HG03460 (cell line): ENCODE measurements around the gene MRTFA.
"Not testable (repeated sequence)": the region's sequence is repeated elsewhere in the genome, so short reads cannot be mapped to it uniquely, and the experiment has no call there.

Experiments used
- ATAC-seq: cut with Tn5 transposase; IDR thresholded peaks from one replicate; pipeline ENCODE4 v1.9.1; 2021; ENCODE audit not compliant: unreplicated experiment

Gene MRTFA

DNA sequence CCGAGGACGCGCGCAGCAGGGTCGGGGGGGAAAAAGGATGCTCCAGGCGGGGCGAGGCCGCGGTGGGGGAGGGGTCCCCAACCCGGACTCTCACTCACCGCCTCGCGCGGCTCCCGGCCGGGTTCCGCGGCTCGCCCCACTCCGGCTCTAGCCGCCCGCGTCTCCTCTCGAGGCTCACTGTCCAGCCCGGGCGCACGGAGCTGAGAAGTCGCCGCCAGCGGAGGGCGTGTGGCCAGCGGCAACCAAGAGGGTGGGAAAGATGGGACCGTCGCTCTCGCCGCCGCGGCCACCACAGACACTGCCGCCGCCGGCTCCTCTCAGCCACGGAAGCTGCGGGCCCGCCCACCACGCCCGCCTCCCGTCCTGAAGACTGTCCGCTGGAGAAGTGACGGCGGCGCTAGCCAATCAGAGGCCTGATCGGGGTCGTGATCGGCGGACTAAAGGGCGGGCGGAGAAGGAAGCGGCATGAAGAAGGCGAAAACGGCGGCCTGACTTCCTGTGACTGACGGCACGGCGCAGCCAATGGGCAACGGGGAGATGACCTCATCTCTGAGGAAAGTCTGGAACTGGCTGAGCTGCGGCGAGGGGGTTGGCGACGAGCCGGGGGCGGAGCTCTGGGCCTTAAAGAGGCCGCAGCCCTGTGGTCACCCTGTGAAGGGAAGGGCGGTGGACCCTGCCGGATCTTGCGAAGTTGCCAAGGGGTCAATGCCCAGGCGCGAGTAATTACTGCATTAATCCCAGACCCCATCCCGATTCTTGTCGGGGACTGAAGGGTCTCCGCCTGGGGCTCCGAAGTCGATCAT is at the start of gene MRTFA:
TSS of gene MRTFA (minus strand) at position 340 of the 803 bp plus-strand sequence.
- ATAC-seq, result peak; percentile 90

GRCh38 chr22:40685406-40685805 is 48.9 kb upstream of the MRTFA start:
- ATAC-seq, result no peak

DNA sequence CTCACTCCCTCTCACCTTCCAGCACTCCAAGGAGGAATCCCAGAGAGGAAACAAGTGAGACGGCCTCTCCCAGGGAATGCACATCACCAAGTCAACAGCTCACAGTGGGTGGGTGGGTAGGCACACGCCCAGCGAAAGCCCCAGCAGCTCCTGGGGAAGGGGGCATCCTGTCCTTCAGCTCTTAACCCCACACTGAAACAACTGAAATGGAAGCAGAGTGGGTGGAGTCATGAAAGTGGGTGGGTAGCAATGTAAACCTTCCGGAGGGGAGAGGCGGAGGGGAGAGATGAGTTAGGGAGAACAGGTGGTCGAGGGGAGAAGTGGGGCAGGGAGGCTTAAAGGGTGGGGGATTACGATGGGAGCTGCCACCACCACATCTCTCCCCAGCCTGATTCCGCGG is 48.2 kb upstream of the MRTFA start:
- no peak for ATAC-seq

DNA sequence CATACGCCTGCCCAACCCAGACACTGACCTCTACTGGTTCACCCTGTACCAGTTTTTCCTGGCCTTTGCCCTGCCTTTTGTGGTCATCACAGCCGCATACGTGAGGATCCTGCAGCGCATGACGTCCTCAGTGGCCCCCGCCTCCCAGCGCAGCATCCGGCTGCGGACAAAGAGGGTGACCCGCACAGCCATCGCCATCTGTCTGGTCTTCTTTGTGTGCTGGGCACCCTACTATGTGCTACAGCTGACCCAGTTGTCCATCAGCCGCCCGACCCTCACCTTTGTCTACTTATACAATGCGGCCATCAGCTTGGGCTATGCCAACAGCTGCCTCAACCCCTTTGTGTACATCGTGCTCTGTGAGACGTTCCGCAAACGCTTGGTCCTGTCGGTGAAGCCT is 44.9 kb upstream of the MRTFA start:
- ATAC-seq, result no peak

DNA sequence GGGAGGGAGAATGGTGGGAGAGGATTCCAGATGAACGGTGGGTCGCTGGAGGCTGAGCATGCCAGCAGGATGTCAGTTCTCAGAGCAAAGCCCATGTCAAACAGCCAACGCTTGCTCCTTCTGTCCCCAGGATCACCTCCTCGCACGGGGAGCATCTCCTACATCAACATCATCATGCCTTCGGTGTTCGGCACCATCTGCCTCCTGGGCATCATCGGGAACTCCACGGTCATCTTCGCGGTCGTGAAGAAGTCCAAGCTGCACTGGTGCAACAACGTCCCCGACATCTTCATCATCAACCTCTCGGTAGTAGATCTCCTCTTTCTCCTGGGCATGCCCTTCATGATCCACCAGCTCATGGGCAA is 44.3 kb upstream of the MRTFA start:
- no peak for ATAC-seq

DNA sequence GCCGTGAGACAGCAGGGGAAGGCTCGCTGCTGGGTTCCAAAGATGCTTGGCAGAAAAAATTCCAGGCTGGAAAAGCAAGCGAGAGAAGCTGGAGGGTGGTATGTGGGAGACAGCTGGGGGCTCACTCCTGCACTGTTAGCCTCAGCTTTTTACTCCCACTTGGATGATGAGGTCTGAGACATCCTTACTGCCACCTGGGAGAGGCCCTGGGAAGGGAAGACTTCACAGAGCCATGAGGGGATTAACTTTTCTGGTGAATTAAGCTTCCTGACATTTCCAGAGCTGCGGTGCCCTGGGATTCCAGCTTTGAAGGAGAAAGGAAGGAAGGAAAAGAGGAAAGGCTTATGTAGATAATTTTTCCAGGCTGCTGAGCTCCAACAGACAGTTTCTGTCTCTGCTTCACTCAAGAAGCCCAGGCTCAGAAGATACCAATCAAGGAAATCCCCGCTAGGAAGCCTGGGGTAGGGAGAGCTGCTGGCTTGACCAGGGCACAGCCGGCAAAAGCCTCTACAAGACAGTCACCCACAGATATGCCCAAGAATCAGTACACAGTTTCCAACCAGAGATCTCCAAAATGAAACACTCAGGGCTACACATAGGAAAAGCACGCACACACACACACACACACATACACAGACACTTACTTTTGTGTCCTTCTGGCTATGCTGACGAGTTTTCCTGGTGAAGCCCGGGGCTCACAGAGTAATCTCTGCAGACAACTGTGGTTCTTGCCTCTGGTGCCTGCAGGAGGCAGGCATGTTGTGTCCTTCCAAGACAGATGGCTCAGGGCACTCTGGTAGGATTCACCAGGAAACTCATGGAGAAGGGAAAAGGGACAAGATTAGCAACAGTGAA is 43.7 kb upstream of the MRTFA start:
- no peak for ATAC-seq

- ATAC-seq, result no peak
These were observed 42.9 kb upstream of the MRTFA start, which contains the start of gene MCHR1 for GRCh38 chr22:40679249-40679963. TSS of gene MCHR1 (plus strand) at chr22:40679484. CDS start at chr22:40679653, 169 bp downstream.

DNA sequence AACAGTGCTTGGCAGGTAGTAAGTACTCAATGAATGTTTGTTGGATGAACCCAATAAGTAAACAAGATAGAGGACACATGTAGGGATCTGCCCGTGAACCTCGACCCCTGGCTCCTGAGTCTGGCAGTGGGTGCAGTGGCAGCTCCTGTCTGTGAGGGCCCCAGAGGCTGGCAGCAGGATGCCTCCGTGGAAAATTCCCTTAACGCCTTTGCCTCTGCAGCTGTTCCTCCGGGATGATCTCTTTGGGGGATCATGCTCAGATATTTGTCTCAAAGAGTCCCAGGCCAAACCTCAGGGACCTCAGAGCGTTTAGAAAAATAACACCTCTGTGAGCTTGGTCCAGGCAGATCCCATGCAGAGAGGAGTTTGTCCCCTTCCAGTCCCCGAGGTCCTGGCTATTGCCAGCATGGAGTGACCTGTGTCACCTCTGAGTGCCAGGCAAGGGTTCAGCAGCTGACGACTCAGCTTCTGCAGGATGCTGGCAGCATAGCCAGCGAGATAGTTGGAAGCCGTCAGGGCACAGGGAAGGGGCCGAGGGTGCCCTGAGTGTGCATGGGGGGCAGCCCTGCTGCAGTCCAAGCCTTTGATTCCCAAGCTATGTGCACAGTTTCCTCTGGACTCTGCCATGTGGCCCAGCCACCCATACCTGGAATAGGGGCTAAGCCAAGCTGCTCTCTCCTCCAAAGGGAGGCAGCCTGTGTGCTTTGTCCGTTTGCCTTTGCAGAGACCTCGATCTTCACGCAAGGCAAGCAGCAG is 42.2 kb upstream of the MRTFA start:
- ATAC-seq, result no peak

DNA sequence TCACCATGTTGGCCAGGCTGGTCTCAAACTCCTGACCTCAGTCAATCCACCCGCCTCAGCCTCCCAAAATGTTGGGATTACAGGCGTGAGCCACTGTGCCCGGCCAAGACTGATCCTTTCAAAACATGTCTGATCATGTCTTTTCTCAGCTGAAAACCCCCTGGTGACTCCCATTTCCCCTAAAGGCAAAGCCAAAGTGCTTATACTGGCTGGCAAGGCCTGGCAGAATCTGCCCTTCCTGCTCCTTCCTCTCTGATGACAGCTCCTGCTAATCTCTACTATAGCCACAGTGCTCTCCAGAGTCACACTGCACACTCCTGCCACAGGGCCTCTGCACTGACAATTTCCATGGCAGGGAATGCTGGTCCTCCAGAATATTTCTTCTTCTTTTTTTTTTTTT is 40.1 kb upstream of the MRTFA start:
- ATAC-seq, result no peak

DNA sequence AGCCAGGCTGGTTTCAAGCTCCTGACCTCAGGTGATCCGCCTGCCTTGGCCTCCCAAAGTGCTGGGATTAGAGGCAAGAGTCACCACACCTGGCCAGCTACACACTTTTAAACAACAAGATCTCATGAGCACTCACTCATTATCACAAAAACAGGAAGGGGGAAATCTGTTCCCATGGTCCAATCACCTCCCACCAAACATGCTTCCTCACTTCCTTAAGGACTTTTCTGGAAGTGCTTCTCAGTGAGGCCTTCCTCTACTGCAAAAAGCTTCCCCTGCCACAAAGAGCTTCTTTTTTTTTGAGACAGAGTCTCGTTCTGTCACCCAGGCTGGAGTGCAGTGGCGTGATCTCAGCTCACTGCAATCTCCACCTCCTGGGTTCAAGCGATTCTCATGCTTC is 39.6 kb upstream of the MRTFA start:
- not testable (repeated sequence) for ATAC-seq

DNA sequence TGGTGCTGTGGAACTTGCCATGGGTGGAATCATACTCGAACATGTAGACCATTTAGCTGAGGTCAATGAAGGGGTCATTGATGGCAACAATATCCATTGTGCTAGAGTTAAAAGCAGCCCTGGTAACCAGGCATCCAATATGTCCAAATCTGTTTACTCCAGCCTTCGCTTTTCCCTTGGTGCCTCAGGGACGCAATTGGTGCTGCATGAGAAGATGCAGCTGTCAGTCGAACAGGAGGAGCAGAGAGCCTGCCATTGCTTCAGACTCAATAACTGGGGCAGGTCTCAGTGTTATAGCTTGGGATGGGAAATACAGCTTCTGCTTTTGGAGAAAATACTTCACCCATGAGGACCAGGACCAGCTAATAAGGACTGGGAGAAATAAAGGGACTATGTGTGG is 37.8 kb upstream of the MRTFA start:
- no peak for ATAC-seq

DNA sequence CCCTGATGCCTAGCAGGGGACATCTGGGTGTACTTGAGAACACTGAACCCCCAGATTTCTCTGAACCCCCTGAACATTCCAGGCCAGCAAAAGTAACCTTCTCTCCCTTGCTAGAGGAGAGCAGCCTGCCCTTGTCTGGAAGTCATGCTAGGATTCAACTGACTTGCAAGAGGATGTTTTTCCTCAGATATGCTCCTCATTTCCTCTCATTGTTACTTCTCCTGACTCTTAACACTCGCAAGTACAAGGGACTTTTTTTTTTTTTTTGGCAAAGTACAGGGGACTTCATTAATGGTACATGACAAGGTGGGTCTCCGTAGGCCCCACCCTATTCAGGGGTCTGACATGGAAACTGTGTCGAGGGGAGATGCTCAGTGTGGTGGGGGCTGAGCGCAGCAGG is 36.5 kb upstream of the MRTFA start:
- no peak for ATAC-seq

DNA sequence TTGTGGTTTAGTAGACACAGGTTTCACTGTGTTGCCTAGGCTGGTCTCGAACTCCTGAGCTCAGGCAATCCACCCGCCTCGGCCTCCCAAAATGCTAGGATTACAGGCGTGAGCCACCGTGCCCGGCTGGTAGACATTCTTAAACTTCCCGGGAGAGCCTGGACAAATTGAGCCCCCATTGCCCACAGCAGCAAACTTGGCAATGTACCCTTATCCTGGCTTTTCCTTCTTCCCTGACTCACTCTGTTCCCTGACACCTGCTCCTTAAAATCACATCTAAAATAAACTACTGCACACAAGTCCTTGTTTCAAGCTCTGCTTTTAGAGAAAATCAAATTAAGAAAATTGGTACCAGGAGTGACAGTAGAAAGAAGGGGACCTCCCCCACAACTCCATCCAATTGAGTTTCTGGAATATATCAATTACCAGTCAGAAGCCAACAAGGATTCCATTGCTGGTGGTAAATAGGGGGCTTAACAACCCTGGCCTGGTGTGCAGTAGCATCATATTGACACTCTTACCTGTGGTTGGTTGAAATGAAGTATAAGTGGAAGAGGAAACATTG is 35.4 kb upstream of the MRTFA start:
- no peak for ATAC-seq

GRCh38 chr22:40671369-40671768 is 34.9 kb upstream of the MRTFA start:
- ATAC-seq, result no peak

- ATAC-seq, result no peak
These were observed 33.5 kb upstream of the MRTFA start for GRCh38 chr22:40670058-40670457.

DNA sequence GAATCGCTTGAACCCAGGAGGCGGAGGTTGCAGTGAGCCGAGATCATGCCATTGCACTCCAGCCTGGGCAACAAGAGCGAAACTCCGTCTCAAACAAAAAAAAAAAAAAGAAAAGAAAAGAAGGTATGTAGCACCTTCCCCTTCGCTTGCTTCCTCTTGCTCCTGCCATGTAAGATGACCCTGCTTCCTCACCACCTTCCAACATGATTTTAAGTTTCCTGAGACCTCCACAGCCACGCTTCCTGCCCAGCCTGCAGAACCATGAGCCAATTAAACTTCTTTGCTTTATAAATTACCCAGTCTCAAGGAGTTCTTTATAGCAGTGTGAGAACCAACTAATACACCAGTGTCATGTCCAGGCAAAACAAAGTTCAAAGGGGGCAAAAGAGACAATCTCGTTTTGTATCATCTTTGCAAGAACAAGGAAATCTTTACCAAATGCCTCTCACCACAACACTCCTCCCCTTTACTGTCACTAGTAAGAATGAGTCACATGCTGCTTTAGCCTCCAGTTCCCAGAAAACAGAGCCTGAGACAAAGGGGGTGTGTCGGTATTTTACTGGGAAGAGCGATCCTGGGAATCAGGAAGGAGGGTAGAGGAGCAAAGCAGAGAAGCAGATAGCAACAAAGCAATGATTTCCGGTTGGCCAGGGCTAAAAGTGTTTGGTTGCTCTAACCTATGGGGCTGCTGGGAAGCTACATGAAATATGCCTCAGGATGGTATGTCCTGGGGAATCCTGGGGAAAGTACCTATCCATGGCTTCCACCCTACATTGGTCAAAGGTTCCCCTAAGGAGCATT is 32.3 kb upstream of the MRTFA start:
- ATAC-seq, result no peak

GRCh38 chr22:40666151-40666848 is 29.8 kb upstream of the MRTFA start:
- no peak for ATAC-seq

- ATAC-seq, result no peak
These were observed 28.8 kb upstream of the MRTFA start for GRCh38 chr22:40665312-40665711.

- ATAC-seq, result no peak
These were observed 25.2 kb upstream of the MRTFA start for GRCh38 chr22:40661671-40662070.
